K562 (cell line): ENCODE measurements around the gene CARD8. TPM values are rescaled to one million over a fixed set of nuclear protein-coding genes. Genes with fewer than 3 reads are reported as not detected.

Experiments used
- ATAC-seq: fragments of 200-7000 bp; cut with Tn5 transposase; 3 replicates; pipeline ENCODE4 v1.9.1; 2020; ENCODE audit warnings: moderate library complexity
- BruUV-seq: library from RNA; stranded (reverse); fragments of 400-500 nt; replicated peaks from 2 replicates; lab custom pipeline; 2021; lab: Mats Ljungman, UMichigan
- CTCF ChIA-PET: fragments of 300-600 bp; formaldehyde crosslinking; extraction: SDS; loops from one replicate; lab custom pipeline; 2021; ENCODE audit warnings: low intra/inter-chr PET ratio; lab: Yijun Ruan, JAX
- POLR2A ChIA-PET: fragments of 300-600, 350-650 bp; sonication (Branson Sonifier 250); formaldehyde crosslinking; extraction: SDS; loops from one replicate; lab custom pipeline; 2021; ENCODE audit warnings: antibody characterized with exemption, inconsistent platforms; lab: Yijun Ruan, JAX
- DNase-seq, 4 experiments: peaks; one replicate each; pipeline versions ENCODE4 v3.0.0 to v3.0.0-alpha.2; 2011 to 2018; ENCODE audit warnings: low spot score in 3 of 4, mixed read lengths in 3 of 4; ENCODE audit errors: extremely low read depth in 1 of 4
- FAIRE-seq: peaks from 2 replicates; lab custom pipeline; 2011; peaks lifted over from hg19 to GRCh38; lab: Jason Lieb, UNC
- H2AFZ ChIP-seq: 2 replicates; pipeline ENCODE4 v1.6.0; 2011; ENCODE audit warnings: low read depth, low read length, control low read depth, inconsistent platforms
- H3K27ac ChIP-seq: fragments of 200-600 bp; 3 replicates; pipeline ENCODE4 v1.8.0; 2011; ENCODE audit warnings: low read depth, mild to moderate bottlenecking, control low read depth, inconsistent platforms, low read length, moderate library complexity, mixed read lengths; ENCODE audit errors: extremely low read depth
- H3K27me3 ChIP-seq, 2 experiments: fragments of 300-600 bp in 1 of 2; 2 replicates in 1 of 2; 3 replicates in 1 of 2; pipeline versions ENCODE4 v1.6.0 to v1.8.0; 2011; ENCODE audit warnings: inconsistent platforms in 2 of 2, low read length in 2 of 2, mild to moderate bottlenecking in 1 of 2, mixed read lengths in 1 of 2, moderate library complexity in 1 of 2; ENCODE audit not compliant: control insufficient read depth in 2 of 2, insufficient read depth in 2 of 2
- H3K36me3 ChIP-seq: fragments of 300-600 bp; 3 replicates; pipeline ENCODE4 v1.8.0; 2011; ENCODE audit warnings: mild to moderate bottlenecking, low read length, inconsistent platforms; ENCODE audit not compliant: control insufficient read depth, insufficient read depth
- H3K4me1 ChIP-seq, 2 experiments: fragments of 200-600 bp in 1 of 2; replicated peaks in 1 of 2; 2 replicates in 1 of 2; 3 replicates in 1 of 2; pipeline versions ENCODE4 v1.5.1 to v1.8.0; 2011; ENCODE audit warnings: inconsistent platforms in 2 of 2, low read length in 2 of 2, mild to moderate bottlenecking in 1 of 2, mixed read lengths in 1 of 2, moderate library complexity in 1 of 2; ENCODE audit not compliant: control insufficient read depth in 2 of 2, insufficient read depth in 2 of 2
- H3K4me2 ChIP-seq: 2 replicates; pipeline ENCODE4 v1.6.1; 2011; ENCODE audit warnings: low read length, control low read depth, inconsistent platforms, mixed read lengths; ENCODE audit not compliant: insufficient read depth
- H3K4me3 ChIP-seq: fragments of 200-600 bp; sonication (generic), shearing (Covaris generic); 2 replicates; pipeline ENCODE4 v1.5.1; 2016; ENCODE audit warnings: control low read depth, inconsistent platforms
- H3K79me2 ChIP-seq: fragments of 200-600 bp; 3 replicates; pipeline ENCODE4 v1.8.0; 2011; ENCODE audit warnings: low read length, inconsistent platforms; ENCODE audit not compliant: control insufficient read depth, insufficient read depth
- H3K9ac ChIP-seq, 2 experiments: 2 replicates each; pipeline versions ENCODE4 v1.6.0 to v1.6.1; 2011; ENCODE audit warnings: low read depth in 2 of 2, low read length in 2 of 2, control low read depth in 1 of 2, inconsistent platforms in 1 of 2, mild to moderate bottlenecking in 1 of 2, mixed read lengths in 1 of 2; ENCODE audit not compliant: insufficient read depth in 1 of 2
- H3K9me1 ChIP-seq: one replicate; pipeline ENCODE4 v1.6.0; 2011; ENCODE audit warnings: inconsistent platforms, mild to moderate bottlenecking, low read length, moderate library complexity; ENCODE audit not compliant: control insufficient read depth, insufficient read depth
- H3K9me3 ChIP-seq: replicated peaks from 2 replicates; pipeline ENCODE4 v1.5.1; 2011; ENCODE audit warnings: low read depth, low read length, inconsistent platforms; ENCODE audit not compliant: control insufficient read depth, insufficient read depth
- H4K20me1 ChIP-seq: replicated peaks from 2 replicates; pipeline ENCODE4 v1.6.1; 2011; ENCODE audit warnings: low read length, inconsistent platforms, mixed read lengths; ENCODE audit not compliant: control insufficient read depth, insufficient read depth
- ADNP ChIP-seq: fragments of 200-800 bp; sonication (Bioruptor generic); IDR thresholded peaks from 2 replicates; pipeline ENCODE4 v1.6.1; 2016; ENCODE audit warnings: missing genetic modification characterization, missing compliant biosample characterization
- SFPQ ChIP-seq: fragments of 200-400 bp; formaldehyde crosslinking; IDR thresholded peaks from 2 replicates; pipeline ENCODE4 v1.6.1; 2017; ENCODE audit warnings: mild to moderate bottlenecking, low read depth, low read length, moderate library complexity
- TFAP4 ChIP-seq: sonication (generic); formaldehyde crosslinking; IDR thresholded peaks from 2 replicates; pipeline ENCODE4 v1.8.0; 2022; ENCODE audit warnings: missing genetic modification reagents, mild to moderate bottlenecking, moderate library complexity, borderline replicate concordance
- TFE3 ChIP-seq: fragments of 450-650 bp; formaldehyde crosslinking; IDR thresholded peaks from 2 replicates; pipeline ENCODE4 v1.4.0; 2020; ENCODE audit warnings: mild to moderate bottlenecking, mixed read lengths
- ZBTB34 ChIP-seq: fragments of 250-450 bp; sonication (Bioruptor Pico); IDR thresholded peaks from 2 replicates; pipeline ENCODE4 v1.8.0; 2021; ENCODE audit warnings: mild to moderate bottlenecking, moderate library complexity
- ZNF79 ChIP-seq: fragments of 250-450 bp; sonication (Bioruptor Pico); IDR thresholded peaks from 2 replicates; pipeline ENCODE4 v1.4.0; 2020; ENCODE audit warnings: low read depth, mild to moderate bottlenecking, moderate library complexity
- WGBS: fragments of 100-300 bp; shearing (Covaris generic); methylation state at CpG from one replicate; pipeline ENCODE4 v1.1.6; 2016; ENCODE audit warnings: low coverage, mixed read lengths; ENCODE audit not compliant: insufficient coverage; ENCODE audit errors: missing lambda C conversion rate; 5-methylcytosine and 5-hydroxymethylcytosine counted together
- in situ Hi-C: fragments of 300-500 bp; cut with MboI; formaldehyde crosslinking; loops from 4 replicates; pipeline ENCODE4 v1.15.0; 2018; ENCODE audit warnings: inconsistent platforms, mixed read lengths
- intact Hi-C: fragments of 100-400 bp; cut with micrococcal nuclease; formaldehyde crosslinking; loops from 2 replicates; pipeline ENCODE4 v1.14.2; 2022
- polyA plus RNA-seq, 8 experiments: library from polyadenylated mRNA; depleted of rRNA in 4 of 8; stranded (reverse) in 5 of 8; unstranded in 3 of 8; fragments of >200 nt; fragmentation: Nextera tagmentation in 2 of 8; fragmentation: Illumina TruSeq in 1 of 8; extraction: Ambion mirVana in 2 of 8; extraction: Trizol in 1 of 8; gene quantifications; 2 replicates each; pipeline versions ENCODE4 v1.2.1 to v1.2.3, GENCODE V29; 2011 to 2014; ENCODE audit warnings: inconsistent platforms in 1 of 8, missing spikeins in 1 of 8
- total RNA-seq, 7 experiments: library from RNA; depleted of rRNA in 6 of 7; stranded (reverse); fragments of >200 nt in 6 of 7; fragmentation: Illumina TruSeq in 2 of 7; extraction: Trizol in 2 of 7; gene quantifications; 2 replicates each; pipeline versions ENCODE4 v1.2.1 to v1.2.3, GENCODE V29; 2011 to 2021; ENCODE audit warnings: low replicate concordance in 1 of 7

The CARD8 gene
- total and polyA plus RNA-seq, 9 of the 15 experiments (the other 6 are each of a cell fraction or from before 2014, with no cell fraction given): 11.5 to 26.4 (median 20.8) TPM

- TF ChIP-seq SFPQ: no peak
Observed at GRCh38 chr19:48203794-48204628, 51.7 kb downstream of the CARD8 start (continued).

GRCh38 chr19:48203222-48203793 lies 52.4 kb downstream of the CARD8 start:
- ChIA-PET POLR2A (interaction anchor here (0.5 to 2.7 kb wide), 23 partner anchors 8 to 1353 kb away, joined by 3 to 24 read pairs (median 3); partner anchors contain the start of genes AP2S1 and CARD8), CTCF (no interaction called here)
- Histone ChIP-seq H3K4me1 (peaks cover 8 to 17% of the 10 kb centered on the region in 2 experiments; a peak in 3 of 5 replicates), H3K27ac (peak overlapping the region; percentile 75), H3K27me3 (no peaks in the 10 kb centered on the region), H3K9me1 (no peaks in the 10 kb centered on the region), H2AFZ (peak overlapping the region; percentile 94), H3K4me3 (peak overlapping the region; percentile 55), H3K36me3 (peaks cover 7% of the 10 kb centered on the region; the same call in 2 of the 3 replicates), H3K9me3 (no peaks in the 10 kb centered on the region), H3K9ac (peak overlapping the region; percentile 79 to 91; a peak in 3 of 4 replicates), H3K79me2 (peaks cover 18% of the 10 kb centered on the region), H4K20me1 (no peaks in the 10 kb centered on the region), H3K4me2 (peak overlapping the region; percentile 93)
- WGBS: 4% methylated on average over 5 of the region's 5 CpGs
- no peak for FAIRE-seq
- ATAC-seq: no peak
- in situ Hi-C loops (no loop called here), intact Hi-C loops (loop anchor here (5.0 kb wide), 1 partner anchor 54 kb away; the partner anchor contains the start of gene CARD8)
- BruUV-seq: TSS peak; percentile 90
- peak in 1 of 4 experiments; percentile 38 for DNase-seq
- TF ChIP-seq ADNP (tag) (0 out of 2 replicates have a peak, but pooled peaks have one; percentile 44), ZBTB34 (CRISPR knock-in tag) (no peak), ZNF79 (CRISPR knock-in tag) (no peak), TFAP4 (no peak), TFE3 (peak; percentile 93)
